CD14-positive monocyte (primary cell): ENCODE data around the gene LYRM4. TPM values are rescaled to one million over a fixed set of nuclear protein-coding genes. Genes with fewer than 3 reads are reported as not detected.

Experiments
- DNase-seq, 3 donors: peaks; one replicate each; pipeline ENCODE4 v3.0.0-alpha.2; 2011 to 2022
- H2AFZ ChIP-seq: 2 replicates; pipeline ENCODE4 v1.6.0; 2012; ENCODE audit warnings: mild to moderate bottlenecking, low read depth, low read length, inconsistent platforms; ENCODE audit not compliant: insufficient read depth, poor library complexity, severe bottlenecking
- H3K27ac ChIP-seq, 2 donors: 1 replicate in 1 of 2; 2 replicates in 1 of 2; pipeline ENCODE4 v1.5.1; 2012 to 2013; ENCODE audit warnings: low read length in 2 of 2, control low read depth in 1 of 2, inconsistent platforms in 1 of 2, low read depth in 1 of 2, mild to moderate bottlenecking in 1 of 2
- H3K27me3 ChIP-seq, 2 donors: one replicate each; pipeline versions ENCODE4 v1.6.0 to v1.6.1; 2011 to 2013; ENCODE audit warnings: low read length in 2 of 2; ENCODE audit not compliant: control insufficient read depth in 2 of 2, insufficient read depth in 2 of 2
- H3K36me3 ChIP-seq, 2 donors: replicated peaks in 1 of 2; 1 replicate in 1 of 2; 2 replicates in 1 of 2; pipeline versions ENCODE4 v1.5.1 to v1.6.1; 2012 to 2013; ENCODE audit warnings: low read length in 2 of 2, control low read depth in 1 of 2, inconsistent platforms in 1 of 2, mild to moderate bottlenecking in 1 of 2; ENCODE audit not compliant: insufficient read depth in 2 of 2, control insufficient read depth in 1 of 2
- H3K4me1 ChIP-seq, 2 donors: 1 replicate in 1 of 2; 2 replicates in 1 of 2; pipeline versions ENCODE4 v1.5.1 to v1.6.1; 2012 to 2013; ENCODE audit warnings: low read length in 2 of 2, control low read depth in 1 of 2, inconsistent platforms in 1 of 2, mild to moderate bottlenecking in 1 of 2, moderate library complexity in 1 of 2; ENCODE audit not compliant: insufficient read depth in 2 of 2, control insufficient read depth in 1 of 2
- H3K4me2 ChIP-seq: replicated peaks from 2 replicates; pipeline ENCODE3; 2012; ENCODE audit warnings: low read length, moderate library complexity, mild to moderate bottlenecking; ENCODE audit not compliant: poor library complexity, severe bottlenecking; ENCODE audit errors: extremely low read depth
- H3K4me3 ChIP-seq, 3 experiments: fragments of 200-600 bp in 1 of 3; sonication (generic) in 1 of 3; replicated peaks in 1 of 3; 1 replicate in 2 of 3; 2 replicates in 1 of 3; pipeline ENCODE4 v1.5.1; 2011 to 2013; ENCODE audit warnings: low read length in 3 of 3, mild to moderate bottlenecking in 3 of 3, control low read depth in 2 of 3, low read depth in 2 of 3, inconsistent platforms in 1 of 3, moderate library complexity in 1 of 3
- H3K79me2 ChIP-seq: 2 replicates; pipeline ENCODE4 v1.6.0; 2012; ENCODE audit warnings: mild to moderate bottlenecking, control low read depth, inconsistent platforms, low read length, moderate library complexity; ENCODE audit not compliant: insufficient read depth
- H3K9ac ChIP-seq: 2 replicates; pipeline ENCODE4 v1.6.0; 2017; ENCODE audit warnings: low read length, mild to moderate bottlenecking; ENCODE audit not compliant: insufficient read depth, poor library complexity, severe bottlenecking
- H3K9me3 ChIP-seq, 2 donors: replicated peaks in 1 of 2; 1 replicate in 1 of 2; 2 replicates in 1 of 2; pipeline versions ENCODE4 v1.5.1 to v1.6.1; 2012 to 2013; ENCODE audit warnings: low read length in 2 of 2, control low read depth in 1 of 2; ENCODE audit not compliant: control insufficient read depth in 1 of 2, insufficient read depth in 1 of 2
- H4K20me1 ChIP-seq: 2 replicates; pipeline ENCODE4 v1.6.0; 2012; ENCODE audit warnings: mild to moderate bottlenecking, low read length, control low read depth, moderate library complexity; ENCODE audit not compliant: insufficient read depth
- H3K27ac Mint-ChIP-seq, 7 donors: one replicate each; pipeline ENCODE4 v1.8.0; 2020; ENCODE audit warnings: mild to moderate bottlenecking in 7 of 7, mixed read lengths in 7 of 7, moderate library complexity in 6 of 7, inconsistent platforms in 2 of 7
- H3K27me3 Mint-ChIP-seq, 3 donors: one replicate each; pipeline ENCODE4 v1.8.0; 2021 to 2022; ENCODE audit warnings: low read depth in 3 of 3, mild to moderate bottlenecking in 3 of 3, mixed read lengths in 3 of 3, moderate library complexity in 3 of 3, inconsistent platforms in 1 of 3
- H3K36me3 Mint-ChIP-seq, 2 donors: one replicate each; pipeline ENCODE4 v1.8.0; 2020; ENCODE audit warnings: mixed read lengths in 2 of 2, inconsistent platforms in 1 of 2, mild to moderate bottlenecking in 1 of 2
- H3K4me1 Mint-ChIP-seq: one replicate; pipeline ENCODE4 v1.8.0; 2020; ENCODE audit warnings: mild to moderate bottlenecking, mixed read lengths
- H3K4me3 Mint-ChIP-seq, 2 donors: one replicate each; pipeline ENCODE4 v1.8.0; 2020; ENCODE audit warnings: mild to moderate bottlenecking in 2 of 2, mixed read lengths in 2 of 2, moderate library complexity in 1 of 2
- H3K9me3 Mint-ChIP-seq, 7 donors: one replicate each; pipeline ENCODE4 v1.8.0; 2020 to 2022; ENCODE audit warnings: mixed read lengths in 7 of 7, mild to moderate bottlenecking in 6 of 7, moderate library complexity in 6 of 7, inconsistent platforms in 2 of 7
- CTCF ChIP-seq: fragments of 200-600 bp; IDR thresholded peaks from one replicate; pipeline ENCODE4 v1.8.0; 2022; ENCODE audit warnings: antibody characterized with exemption, mild to moderate bottlenecking
- WGBS: methylation state at CpG from one replicate; pipeline ENCODE4 v1.1.5; 2013; ENCODE audit warnings: missing lambda C conversion rate; ENCODE audit not compliant: insufficient coverage; 5-methylcytosine and 5-hydroxymethylcytosine counted together
- intact Hi-C, 2 donors: fragments of 100-400 bp; cut with micrococcal nuclease; formaldehyde crosslinking; loops; one replicate each; pipeline versions ENCODE4 v1.15.0 to v1.15.1; 2023
- polyA plus RNA-seq, 3 donors: library from polyadenylated mRNA; depleted of rRNA in 1 of 3; unstranded in 2 of 3; stranded (reverse) in 1 of 3; fragments of 300-500 nt in 2 of 3; fragments of >200 nt in 1 of 3; fragmentation: Illumina TruSeq in 2 of 3; gene quantifications; 1 replicate in 2 of 3; 2 replicates in 1 of 3; pipeline ENCODE4 v1.2.3, GENCODE V29; 2012 to 2021

LYRM4 gene
- polyA plus RNA-seq, 3 donors = 13.7 to 19.6 (median 18.1) TPM

DNA sequence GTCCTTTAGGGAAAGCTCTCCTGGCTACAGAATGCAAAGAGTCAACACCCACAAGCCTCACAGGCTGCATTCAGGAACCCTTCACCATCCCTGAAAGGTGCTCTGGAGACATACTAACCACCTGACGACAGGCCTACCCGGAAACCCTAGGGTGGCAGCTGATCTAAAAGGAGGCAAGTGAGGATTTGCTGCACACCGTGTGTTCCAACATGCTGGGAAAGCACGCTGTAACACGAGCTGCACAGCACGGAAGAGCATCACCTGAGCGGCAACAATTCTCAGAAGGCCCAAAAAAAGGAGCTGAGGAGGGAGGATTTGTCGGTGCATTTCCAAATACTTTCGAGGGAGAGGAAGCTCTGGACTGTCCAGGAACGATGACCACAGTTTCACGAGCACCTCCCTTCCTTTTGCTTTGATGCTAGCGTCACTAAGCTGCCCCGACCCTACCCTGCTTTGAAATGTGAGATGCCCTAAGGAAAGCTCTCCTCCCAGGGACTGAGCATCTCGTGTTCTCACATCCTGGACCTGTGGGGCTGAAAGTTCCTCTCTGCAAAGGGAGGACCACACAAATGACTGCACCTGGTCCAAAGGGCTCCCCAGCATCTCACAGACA, 88.6 kb downstream of the LYRM4 start:
- Histone ChIP-seq H3K9me3 (no peaks in the 10 kb centered on the region), H3K36me3 (no peaks in the 10 kb centered on the region), H3K79me2 (no peaks in the 10 kb centered on the region), H3K4me2 (no peak overlapping the region), H3K27me3 (no peaks in the 10 kb centered on the region), H3K4me3 (no peak overlapping the region), H3K4me1 (peaks cover 10 to 14% of the 10 kb centered on the region in 2 donors), H4K20me1 (no peaks in the 10 kb centered on the region), H2AFZ (no peak overlapping the region), H3K27ac (no peak overlapping the region), H3K9ac (no peak overlapping the region)
- no peaks in the 10 kb centered on the region for H3K9me3 Mint-ChIP-seq
- no peaks in the 10 kb centered on the region for H3K36me3 Mint-ChIP-seq
- WGBS = 86% methylated on average over 14 of the region's 14 CpGs
- H3K4me1 Mint-ChIP-seq = peaks cover 27% of the 10 kb centered on the region
- no peak for TF ChIP-seq CTCF
- peak overlapping the region in 1 of 7 donors; percentile 49 for H3K27ac Mint-ChIP-seq
- no peak overlapping the region for H3K4me3 Mint-ChIP-seq
- H3K27me3 Mint-ChIP-seq = peaks cover 0 to 2% (median 2%) of the 10 kb centered on the region in 3 donors
- no peak for DNase-seq
- intact Hi-C loops = no loop called here

GRCh38 chr6:5167501-5167900, 93.2 kb downstream of the LYRM4 start:
- intact Hi-C loops = no loop called here

More at GRCh38 chr6:5167501-5167900, 93.2 kb downstream of the LYRM4 start:
- Mint-ChIP-seq H3K4me3 (no peak overlapping the region), H3K9me3 (no peaks in the 10 kb centered on the region), H3K36me3 (no peaks in the 10 kb centered on the region), H3K27ac (no peak overlapping the region), H3K27me3 (peaks cover 0 to 2% (median 2%) of the 10 kb centered on the region in 3 donors), H3K4me1 (no peaks in the 10 kb centered on the region)
- no peaks in the 10 kb centered on the region for H3K9me3 ChIP-seq
- H3K27ac ChIP-seq = no peak overlapping the region
- TF ChIP-seq CTCF = no peak
- H3K4me1 ChIP-seq = no peaks in the 10 kb centered on the region
- no peak overlapping the region for H3K4me2 ChIP-seq
- DNase-seq = no peak
- no peak overlapping the region for H3K4me3 ChIP-seq
- no peaks in the 10 kb centered on the region for H3K79me2 ChIP-seq
- H3K36me3 ChIP-seq = no peaks in the 10 kb centered on the region
- no peaks in the 10 kb centered on the region for H3K27me3 ChIP-seq
- 100% methylated on average over 2 of the region's 4 CpGs for WGBS
- no peak overlapping the region for H3K9ac ChIP-seq
- no peak overlapping the region for H2AFZ ChIP-seq
- H4K20me1 ChIP-seq = no peaks in the 10 kb centered on the region
